ENCODE data around the gene RNF223. TPM values are rescaled to one million over a fixed set of nuclear protein-coding genes. Genes with fewer than 3 reads are reported as not detected.
A peak's percentile ranks its signal among the peaks of the same experiment; 100 is the strongest.

Gene RNF223
- total and polyA plus RNA-seq, 2 of the 8 experiments (the other 6 are each of a cell fraction or from before 2014, with no cell fraction given): not detected

DNA sequence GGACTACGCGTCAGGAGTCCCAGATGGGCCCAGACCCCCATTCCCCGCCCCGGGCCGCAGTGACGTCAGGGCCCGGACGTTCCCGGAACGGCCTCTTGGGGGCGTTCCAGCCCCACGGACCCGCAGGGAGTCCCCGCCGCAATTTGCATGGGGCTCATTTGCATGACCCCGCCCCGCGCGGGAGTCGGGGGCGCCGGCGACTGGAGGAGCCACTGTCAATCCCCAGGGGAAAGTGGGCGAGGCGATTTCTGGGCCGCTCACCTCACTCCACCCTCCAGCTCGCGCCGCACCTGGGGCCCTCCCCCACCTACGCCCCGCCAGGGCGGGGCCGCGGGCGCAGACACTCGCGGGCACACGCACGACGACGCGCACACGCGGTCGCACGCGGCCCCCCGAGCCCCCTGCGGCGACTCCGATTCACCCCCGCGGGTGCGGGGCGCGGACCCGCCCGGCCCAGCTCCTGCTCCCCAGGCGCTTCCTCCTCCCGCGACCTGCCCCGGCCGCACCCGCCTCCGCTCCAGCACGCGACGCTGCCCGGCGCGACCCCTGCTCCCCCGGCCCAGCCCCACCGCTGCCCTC, 41.0 kb downstream of the RNF223 start (continued):
- TF ChIP-seq SP4 (IDR thresholded peaks at IDR 0.05; ENCODE audit: low read length) (0 out of 2 replicates have a peak, but pooled peaks have one; percentile 42), YY1 (IDR thresholded peaks at IDR 0.05; ENCODE audit: low read depth, low read length) (peak; percentile 65; the same call in 1 of the 2 replicates), FOSL1 (IDR thresholded peaks at IDR 0.05; ENCODE audit: insufficient read depth, low read depth, low read length) (no peak), EZH2 (IDR thresholded peaks at IDR 0.05; ENCODE audit: low read depth, low read length, severe bottlenecking) (no peak), TBP (IDR thresholded peaks at IDR 0.05; ENCODE audit: low read depth, low read length) (no peak), CHD2 (IDR thresholded peaks at IDR 0.05; ENCODE audit: low read length) (0 out of 2 replicates have a peak, but pooled peaks have one; percentile 37), JUND (IDR thresholded peaks at IDR 0.05; ENCODE audit: low read length) (peak; percentile 79), EP300 (IDR thresholded peaks at IDR 0.05; ENCODE audit: borderline replicate concordance in 1 of 2, low read depth in 2 of 2, low read length in 2 of 2) (peak in 1 of 2 experiments; percentile 47; a peak in 1 of 3 replicates), CTBP2 (IDR thresholded peaks at IDR 0.05; ENCODE audit: borderline replicate concordance, insufficient read depth, insufficient read length, low read length) (no peak)
- TF ChIP-seq, protein P1, sequence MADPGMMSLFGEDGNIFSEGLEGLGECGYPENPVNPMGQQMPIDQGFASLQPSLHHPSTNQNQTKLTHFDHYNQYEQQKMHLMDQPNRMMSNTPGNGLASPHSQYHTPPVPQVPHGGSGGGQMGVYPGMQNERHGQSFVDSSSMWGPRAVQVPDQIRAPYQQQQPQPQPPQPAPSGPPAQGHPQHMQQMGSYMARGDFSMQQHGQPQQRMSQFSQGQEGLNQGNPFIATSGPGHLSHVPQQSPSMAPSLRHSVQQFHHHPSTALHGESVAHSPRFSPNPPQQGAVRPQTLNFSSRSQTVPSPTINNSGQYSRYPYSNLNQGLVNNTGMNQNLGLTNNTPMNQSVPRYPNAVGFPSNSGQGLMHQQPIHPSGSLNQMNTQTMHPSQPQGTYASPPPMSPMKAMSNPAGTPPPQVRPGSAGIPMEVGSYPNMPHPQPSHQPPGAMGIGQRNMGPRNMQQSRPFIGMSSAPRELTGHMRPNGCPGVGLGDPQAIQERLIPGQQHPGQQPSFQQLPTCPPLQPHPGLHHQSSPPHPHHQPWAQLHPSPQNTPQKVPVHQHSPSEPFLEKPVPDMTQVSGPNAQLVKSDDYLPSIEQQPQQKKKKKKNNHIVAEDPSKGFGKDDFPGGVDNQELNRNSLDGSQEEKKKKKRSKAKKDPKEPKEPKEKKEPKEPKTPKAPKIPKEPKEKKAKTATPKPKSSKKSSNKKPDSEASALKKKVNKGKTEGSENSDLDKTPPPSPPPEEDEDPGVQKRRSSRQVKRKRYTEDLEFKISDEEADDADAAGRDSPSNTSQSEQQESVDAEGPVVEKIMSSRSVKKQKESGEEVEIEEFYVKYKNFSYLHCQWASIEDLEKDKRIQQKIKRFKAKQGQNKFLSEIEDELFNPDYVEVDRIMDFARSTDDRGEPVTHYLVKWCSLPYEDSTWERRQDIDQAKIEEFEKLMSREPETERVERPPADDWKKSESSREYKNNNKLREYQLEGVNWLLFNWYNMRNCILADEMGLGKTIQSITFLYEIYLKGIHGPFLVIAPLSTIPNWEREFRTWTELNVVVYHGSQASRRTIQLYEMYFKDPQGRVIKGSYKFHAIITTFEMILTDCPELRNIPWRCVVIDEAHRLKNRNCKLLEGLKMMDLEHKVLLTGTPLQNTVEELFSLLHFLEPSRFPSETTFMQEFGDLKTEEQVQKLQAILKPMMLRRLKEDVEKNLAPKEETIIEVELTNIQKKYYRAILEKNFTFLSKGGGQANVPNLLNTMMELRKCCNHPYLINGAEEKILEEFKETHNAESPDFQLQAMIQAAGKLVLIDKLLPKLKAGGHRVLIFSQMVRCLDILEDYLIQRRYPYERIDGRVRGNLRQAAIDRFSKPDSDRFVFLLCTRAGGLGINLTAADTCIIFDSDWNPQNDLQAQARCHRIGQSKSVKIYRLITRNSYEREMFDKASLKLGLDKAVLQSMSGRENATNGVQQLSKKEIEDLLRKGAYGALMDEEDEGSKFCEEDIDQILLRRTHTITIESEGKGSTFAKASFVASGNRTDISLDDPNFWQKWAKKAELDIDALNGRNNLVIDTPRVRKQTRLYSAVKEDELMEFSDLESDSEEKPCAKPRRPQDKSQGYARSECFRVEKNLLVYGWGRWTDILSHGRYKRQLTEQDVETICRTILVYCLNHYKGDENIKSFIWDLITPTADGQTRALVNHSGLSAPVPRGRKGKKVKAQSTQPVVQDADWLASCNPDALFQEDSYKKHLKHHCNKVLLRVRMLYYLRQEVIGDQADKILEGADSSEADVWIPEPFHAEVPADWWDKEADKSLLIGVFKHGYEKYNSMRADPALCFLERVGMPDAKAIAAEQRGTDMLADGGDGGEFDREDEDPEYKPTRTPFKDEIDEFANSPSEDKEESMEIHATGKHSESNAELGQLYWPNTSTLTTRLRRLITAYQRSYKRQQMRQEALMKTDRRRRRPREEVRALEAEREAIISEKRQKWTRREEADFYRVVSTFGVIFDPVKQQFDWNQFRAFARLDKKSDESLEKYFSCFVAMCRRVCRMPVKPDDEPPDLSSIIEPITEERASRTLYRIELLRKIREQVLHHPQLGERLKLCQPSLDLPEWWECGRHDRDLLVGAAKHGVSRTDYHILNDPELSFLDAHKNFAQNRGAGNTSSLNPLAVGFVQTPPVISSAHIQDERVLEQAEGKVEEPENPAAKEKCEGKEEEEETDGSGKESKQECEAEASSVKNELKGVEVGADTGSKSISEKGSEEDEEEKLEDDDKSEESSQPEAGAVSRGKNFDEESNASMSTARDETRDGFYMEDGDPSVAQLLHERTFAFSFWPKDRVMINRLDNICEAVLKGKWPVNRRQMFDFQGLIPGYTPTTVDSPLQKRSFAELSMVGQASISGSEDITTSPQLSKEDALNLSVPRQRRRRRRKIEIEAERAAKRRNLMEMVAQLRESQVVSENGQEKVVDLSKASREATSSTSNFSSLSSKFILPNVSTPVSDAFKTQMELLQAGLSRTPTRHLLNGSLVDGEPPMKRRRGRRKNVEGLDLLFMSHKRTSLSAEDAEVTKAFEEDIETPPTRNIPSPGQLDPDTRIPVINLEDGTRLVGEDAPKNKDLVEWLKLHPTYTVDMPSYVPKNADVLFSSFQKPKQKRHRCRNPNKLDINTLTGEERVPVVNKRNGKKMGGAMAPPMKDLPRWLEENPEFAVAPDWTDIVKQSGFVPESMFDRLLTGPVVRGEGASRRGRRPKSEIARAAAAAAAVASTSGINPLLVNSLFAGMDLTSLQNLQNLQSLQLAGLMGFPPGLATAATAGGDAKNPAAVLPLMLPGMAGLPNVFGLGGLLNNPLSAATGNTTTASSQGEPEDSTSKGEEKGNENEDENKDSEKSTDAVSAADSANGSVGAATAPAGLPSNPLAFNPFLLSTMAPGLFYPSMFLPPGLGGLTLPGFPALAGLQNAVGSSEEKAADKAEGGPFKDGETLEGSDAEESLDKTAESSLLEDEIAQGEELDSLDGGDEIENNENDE (IDR thresholded peaks at IDR 0.05; ENCODE audit: insufficient replicate concordance, low read length): no peak

All from H1 (cell line).